ENCODE data around the gene GNA12.
"Not testable (repeated sequence)": the region's sequence is repeated elsewhere in the genome, so short reads cannot be mapped to it uniquely, and the experiment has no call there.

The GNA12 gene

GRCh38 chr7:2725178-2726105 lies 118.7 kb downstream of the GNA12 start:
- DNase-seq: no peak

GRCh38 chr7:2724453-2725177 lies 119.5 kb downstream of the GNA12 start:
- no peak for DNase-seq

GRCh38 chr7:2724036-2724435 lies 120.1 kb downstream of the GNA12 start:
- DNase-seq: not testable (repeated sequence)

GRCh38 chr7:2723138-2723850 lies 120.8 kb downstream of the GNA12 start:
- DNase-seq: no peak

GRCh38 chr7:2722591-2722990 lies 121.5 kb downstream of the GNA12 start:
- no peak for DNase-seq

GRCh38 chr7:2721842-2722241 lies 122.3 kb downstream of the GNA12 start:
- no peak for DNase-seq

GRCh38 chr7:2720024-2720423 lies 124.1 kb downstream of the GNA12 start:
- DNase-seq: no peak

- peak in 2 of 3 donors; percentile 40 to 56 for DNase-seq
These were observed 125.1 kb downstream of the GNA12 start for GRCh38 chr7:2719007-2719406.

- DNase-seq: no peak
These were observed 125.7 kb downstream of the GNA12 start for GRCh38 chr7:2718296-2718965.

GRCh38 chr7:2717293-2718261 lies 126.5 kb downstream of the GNA12 start:
- DNase-seq: no peak

- no peak for DNase-seq
These were observed 127.2 kb downstream of the GNA12 start for GRCh38 chr7:2716906-2717292.

- no peak for DNase-seq
These were observed 127.6 kb downstream of the GNA12 start for GRCh38 chr7:2716488-2716887.

GRCh38 chr7:2715341-2716231 lies 128.5 kb downstream of the GNA12 start:
- peak; percentile 73 to 78 (median 74) for DNase-seq

- DNase-seq: no peak
These were observed 129.5 kb downstream of the GNA12 start for GRCh38 chr7:2714636-2715035.

- DNase-seq: no peak
These were observed 130.1 kb downstream of the GNA12 start for GRCh38 chr7:2713978-2714377.

- no peak for DNase-seq
These were observed 130.7 kb downstream of the GNA12 start for GRCh38 chr7:2713370-2713769.

- no peak for DNase-seq
These were observed 132.0 kb downstream of the GNA12 start for GRCh38 chr7:2711895-2712675.

- DNase-seq: no peak
These were observed 133.1 kb downstream of the GNA12 start for GRCh38 chr7:2710901-2711551.

- no peak for DNase-seq
These were observed 133.8 kb downstream of the GNA12 start for GRCh38 chr7:2710286-2710655.

Data from suppressor macrophage treated with lipopolysaccharide for 1 hour (primary cell).